Nucleus accumbens (tissue), 56 donors: ENCODE measurements around the gene OPRM1.
A peak's percentile ranks its signal among the peaks of the same experiment; 100 is the strongest.
"Not testable (repeated sequence)": the region's sequence is repeated elsewhere in the genome, so short reads cannot be mapped to it uniquely, and the experiment has no call there.

Experiments
- DNase-seq, 56 donors: peaks; one replicate each; lab custom pipeline; 2025; lab: John Stamatoyannopoulos, UW

The OPRM1 gene

DNA sequence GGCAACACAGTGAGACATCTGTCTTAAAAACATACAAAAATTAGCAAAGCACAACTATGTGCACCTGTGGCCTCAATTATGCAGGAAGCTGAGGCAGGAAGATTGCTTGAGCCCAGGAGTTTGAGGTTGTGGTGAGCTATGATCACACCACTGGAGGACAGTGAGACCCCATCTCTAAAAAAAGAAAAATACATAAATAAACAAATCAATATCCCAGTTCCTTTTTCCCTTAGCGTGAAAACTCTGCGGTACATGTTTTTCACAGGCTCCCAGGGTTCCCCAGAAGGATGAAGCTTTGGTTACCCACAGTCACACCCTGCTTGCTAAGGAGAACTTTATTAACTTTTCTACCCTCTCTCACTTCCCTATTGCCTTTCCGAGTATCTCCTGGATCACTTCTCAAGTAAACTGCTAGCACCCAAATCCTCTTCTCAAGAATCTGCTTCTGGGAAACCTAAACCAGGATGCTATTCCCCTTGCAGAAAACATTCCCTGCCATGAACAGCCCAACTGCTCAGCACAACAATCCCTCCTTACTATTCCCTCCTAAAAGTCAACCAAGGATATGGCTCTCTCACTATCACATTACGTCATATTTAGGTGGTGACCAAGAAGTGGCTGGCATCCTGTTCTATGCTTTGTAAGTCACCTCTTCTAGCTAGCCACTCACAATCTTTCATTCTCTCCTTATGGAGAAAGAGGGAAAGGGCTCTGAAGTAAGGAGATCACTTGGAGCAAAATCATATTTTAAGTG lies 195.2 kb downstream of the OPRM1 start:
- DNase-seq: no peak

DNA sequence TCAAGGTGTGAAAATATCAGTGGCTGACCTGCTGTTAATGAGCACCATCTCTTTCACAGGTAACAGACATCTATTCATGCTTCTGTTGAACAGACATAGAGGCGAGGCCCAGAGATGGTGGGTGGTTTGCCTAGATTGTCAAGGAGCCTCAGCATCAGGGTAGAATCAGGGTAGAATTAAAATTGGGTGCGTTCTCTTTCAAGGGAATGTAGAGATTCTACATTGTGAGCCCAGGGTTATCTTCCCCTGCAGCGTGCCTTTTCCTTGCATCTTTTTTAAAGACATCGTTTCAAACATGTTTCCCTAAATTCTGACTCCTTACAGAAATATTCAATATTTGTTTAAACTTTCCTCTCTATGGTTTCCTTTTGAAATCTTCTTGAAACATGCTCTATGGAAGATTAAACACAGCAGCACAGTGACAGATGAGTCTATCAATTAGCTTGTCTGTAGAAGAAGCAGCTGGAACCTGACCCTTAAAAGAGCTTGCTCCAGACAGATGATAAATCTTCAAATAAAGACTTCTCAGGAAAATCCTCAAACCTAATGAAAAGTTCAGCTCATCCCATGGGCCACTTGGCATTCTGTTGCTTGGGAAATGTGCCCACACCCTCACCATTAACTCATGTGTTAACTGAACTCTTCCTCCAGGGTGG lies 197.7 kb downstream of the OPRM1 start:
- no peak for DNase-seq

GRCh38 chr6:154238831-154239230 lies 199.8 kb downstream of the OPRM1 start:
- DNase-seq: no peak

GRCh38 chr6:154239392-154239791 lies 200.4 kb downstream of the OPRM1 start:
- DNase-seq: no peak

GRCh38 chr6:154241061-154241460 lies 202.0 kb downstream of the OPRM1 start:
- DNase-seq: not testable (repeated sequence)

DNA sequence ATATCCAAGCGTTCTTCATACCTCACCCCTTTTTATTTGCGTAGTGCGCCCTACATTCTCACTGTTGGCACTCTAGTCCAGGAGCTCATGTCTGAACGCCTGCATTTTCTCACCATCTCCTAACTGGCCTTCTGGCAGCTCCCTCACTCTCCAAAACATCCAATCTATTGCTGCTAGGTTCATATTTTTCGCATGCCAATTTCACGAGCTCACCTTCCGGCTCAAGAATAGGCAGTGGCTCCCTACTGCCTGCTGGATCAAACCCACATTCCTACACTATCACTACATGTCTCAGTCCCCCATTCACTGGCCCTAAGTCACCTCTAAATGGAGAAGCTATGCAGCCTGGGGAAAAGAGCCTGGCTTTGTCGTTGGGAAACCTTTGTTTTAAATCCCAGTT lies 202.5 kb downstream of the OPRM1 start:
- DNase-seq: no peak

- DNase-seq: no peak
Observed at GRCh38 chr6:154242617-154243357, 203.7 kb downstream of the OPRM1 start.

DNA sequence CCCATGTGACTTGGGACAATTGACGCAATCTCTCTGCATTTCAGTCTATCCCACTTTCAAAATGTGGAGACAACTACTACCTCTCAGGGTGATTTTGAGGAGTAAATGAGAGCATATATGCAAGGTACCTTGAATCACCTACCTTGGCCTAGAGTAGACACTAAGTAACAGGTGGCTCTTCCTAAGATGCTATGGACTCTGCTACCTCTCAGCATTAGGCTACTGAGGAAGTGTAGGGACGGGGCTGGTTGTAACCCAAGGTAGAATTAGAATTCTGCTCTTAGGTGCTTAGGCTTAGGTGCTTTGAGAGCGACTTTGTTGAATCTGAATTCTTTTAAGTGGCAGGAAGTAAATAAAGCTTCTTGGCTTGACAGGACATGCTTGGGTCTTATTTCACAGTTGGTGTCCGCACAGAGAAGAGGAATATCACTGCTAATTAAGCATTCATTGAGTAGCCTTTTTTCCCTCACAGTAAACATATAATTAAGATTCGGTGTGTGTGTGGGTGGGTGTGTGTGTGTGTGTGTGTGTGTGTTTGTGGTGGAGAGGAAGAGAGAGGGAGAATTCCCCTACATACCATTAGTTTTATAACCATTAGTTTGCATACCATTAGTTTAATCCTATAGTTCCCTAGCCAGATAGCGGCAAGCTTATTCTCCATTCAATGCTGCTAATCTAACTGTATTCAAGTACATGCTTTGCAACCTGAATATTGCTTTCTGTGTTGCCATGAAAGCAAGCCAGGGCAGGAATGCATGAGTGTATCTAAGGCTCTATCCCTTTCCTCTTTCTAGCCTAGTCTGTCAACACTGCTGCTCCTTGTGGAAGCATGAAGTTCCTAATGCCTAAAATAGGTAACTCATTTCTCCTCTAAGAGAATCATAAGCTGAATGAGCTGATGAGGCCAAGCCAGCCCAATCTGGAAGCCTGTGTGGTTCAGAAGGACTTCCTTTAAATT lies 205.0 kb downstream of the OPRM1 start:
- no peak for DNase-seq

DNA sequence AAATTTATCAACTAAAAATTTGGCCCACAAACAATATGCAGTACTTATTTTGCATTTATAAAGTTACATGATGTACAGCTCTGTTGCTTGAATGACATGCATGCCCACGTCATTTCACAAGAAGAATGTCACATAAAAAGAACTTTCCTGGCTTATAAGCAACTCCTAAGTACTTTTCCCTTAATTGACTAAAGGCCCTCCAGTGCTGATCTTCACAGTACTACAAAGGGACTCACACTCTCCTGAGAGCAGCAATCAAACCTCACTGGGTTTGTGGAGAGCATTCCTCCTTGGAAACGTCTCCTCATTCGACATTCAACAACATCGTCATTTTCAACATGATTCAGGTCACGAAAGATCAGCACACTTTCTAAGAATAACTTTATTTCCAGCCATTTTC lies 206.5 kb downstream of the OPRM1 start:
- DNase-seq: no peak

DNA sequence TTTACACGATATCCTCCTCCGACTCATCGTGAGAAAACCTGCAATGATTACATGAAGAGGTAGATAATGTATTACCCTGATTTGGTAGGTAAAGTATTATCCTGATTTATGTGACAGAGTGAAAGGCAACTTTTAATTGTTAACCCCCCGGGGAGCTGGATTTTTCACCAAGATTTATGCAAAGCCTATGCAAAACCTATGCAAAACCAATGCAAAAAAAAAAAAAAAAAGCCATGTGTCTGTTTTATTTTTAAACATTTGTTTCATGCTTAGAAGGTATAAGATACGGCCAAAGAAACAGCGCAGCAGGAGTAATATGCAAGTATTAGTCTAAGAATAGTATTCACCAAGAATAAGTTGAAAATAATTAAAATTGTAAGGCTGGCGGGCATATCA lies 207.7 kb downstream of the OPRM1 start:
- no peak for DNase-seq

GRCh38 chr6:154247119-154247861 lies 208.2 kb downstream of the OPRM1 start:
- peak in 1 of 56 donors; percentile 19 for DNase-seq

DNA sequence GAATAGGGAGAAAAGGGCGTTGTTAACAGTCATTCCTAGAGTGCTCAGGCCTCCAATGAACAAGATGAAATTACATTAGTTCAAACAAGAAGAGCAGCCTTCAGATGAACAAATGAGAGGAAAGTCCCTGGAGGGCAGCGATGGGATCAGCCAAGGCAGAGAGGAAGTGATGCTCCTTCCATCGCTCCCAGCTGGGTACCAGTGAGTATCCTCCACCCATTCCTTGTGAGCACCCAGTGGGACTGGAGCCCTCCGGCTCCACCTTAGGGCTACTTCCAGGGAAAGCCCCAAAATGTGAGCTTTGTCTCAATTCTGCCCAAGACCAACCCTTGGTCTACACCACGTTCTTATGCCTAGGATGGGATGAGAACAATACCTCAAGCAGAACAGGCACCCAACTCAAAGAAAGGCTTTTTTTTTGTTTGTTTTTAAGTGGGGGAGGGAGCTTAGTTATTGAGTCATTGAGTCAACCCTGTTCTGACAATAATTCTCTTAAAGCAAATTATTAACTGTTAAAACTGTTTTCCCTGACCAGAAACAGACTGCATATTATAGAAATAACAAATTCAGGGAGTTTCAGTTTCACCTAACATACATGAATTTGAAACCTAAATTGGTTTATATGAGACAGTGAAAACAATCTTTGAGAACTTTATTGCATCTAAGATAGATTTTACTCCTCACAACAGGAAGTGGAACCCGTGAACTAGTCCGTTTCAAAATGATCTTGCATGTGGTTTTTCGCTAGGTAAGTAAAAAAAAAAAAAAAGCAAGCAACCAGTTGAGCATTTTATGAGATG lies 210.7 kb downstream of the OPRM1 start:
- DNase-seq: no peak

GRCh38 chr6:154251116-154251515 lies 212.1 kb downstream of the OPRM1 start:
- DNase-seq: no peak

GRCh38 chr6:154252678-154253077 lies 213.6 kb downstream of the OPRM1 start:
- DNase-seq: no peak

DNA sequence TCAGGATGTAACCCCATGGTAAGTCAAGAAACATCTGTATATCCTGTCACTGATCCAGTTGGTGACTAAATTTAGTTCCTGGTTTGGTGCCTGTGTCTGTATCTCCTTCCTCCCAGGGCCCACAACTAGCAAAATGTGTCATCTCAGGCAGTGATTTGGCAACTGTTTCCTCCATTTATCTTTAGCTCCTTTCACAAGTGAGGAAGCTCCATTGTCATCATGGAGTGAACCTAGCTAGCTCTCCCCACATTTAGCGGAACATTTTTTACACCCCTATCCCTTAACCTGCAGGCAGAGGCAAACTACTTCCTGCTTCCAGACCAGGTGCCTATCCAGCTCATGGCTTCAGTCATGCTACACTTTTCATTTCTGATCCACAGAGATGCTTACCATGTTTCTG lies 218.0 kb downstream of the OPRM1 start:
- DNase-seq: peak in 1 of 56 donors; percentile 19

DNA sequence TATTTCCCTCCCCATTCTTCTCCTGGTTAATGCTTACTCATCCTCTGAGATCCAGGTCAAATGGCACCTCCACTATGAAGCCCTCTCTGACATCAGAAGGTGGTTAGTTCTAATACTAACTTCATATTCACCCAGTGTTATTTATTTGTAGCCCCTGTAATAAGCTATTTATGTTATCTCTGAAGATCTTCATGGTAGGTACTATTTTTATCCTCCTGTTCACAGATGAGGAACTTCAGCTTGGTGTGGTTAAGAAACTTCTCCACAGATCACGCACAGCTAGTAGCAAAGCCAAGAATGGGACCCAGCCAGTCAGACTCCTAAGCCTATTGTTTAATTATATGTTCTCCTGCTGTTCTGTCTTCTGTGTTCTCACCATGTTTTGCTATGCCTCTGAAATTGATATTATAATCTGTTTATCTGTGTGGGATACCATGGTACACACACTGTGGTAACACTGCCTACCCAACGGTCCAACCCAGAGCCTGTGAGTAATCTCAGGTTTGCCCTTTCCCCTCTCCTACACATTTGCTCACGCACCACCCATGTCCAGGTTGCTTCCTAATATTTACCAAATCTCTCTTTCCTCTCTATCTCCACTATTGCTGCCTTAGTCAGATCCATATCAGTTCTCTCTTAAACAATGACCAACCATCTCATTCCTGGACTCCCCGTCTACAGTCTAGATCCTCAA lies 219.2 kb downstream of the OPRM1 start:
- DNase-seq: no peak

- DNase-seq: no peak
Observed at GRCh38 chr6:154261688-154262397, 222.8 kb downstream of the OPRM1 start.
